DMS 273 treated with DMSO at 0.1 percent for 48 hours (cell line): ENCODE results near the gene SCGB3A1.

Experiments
- DNase-seq: peaks from one replicate; lab custom pipeline; 2025; lab: John Stamatoyannopoulos, UW

SCGB3A1 gene

GRCh38 chr5:180591311-180591887 lies at the start of gene SCGB3A1:
Gene SCGB3A1 (minus strand): TSS chr5:180591499. CDS start chr5:180591462, 37 bp downstream.
- DNase-seq, result no peak

- no peak for DNase-seq
Observed at GRCh38 chr5:180640611-180640860, 49.2 kb upstream of the SCGB3A1 start.

- no peak for DNase-seq
Observed at GRCh38 chr5:180639741-180640610, 48.7 kb upstream of the SCGB3A1 start.

- no peak for DNase-seq
Observed at GRCh38 chr5:180639287-180639686, 48.0 kb upstream of the SCGB3A1 start.

GRCh38 chr5:180637962-180638680 lies 46.8 kb upstream of the SCGB3A1 start:
- DNase-seq, result no peak

GRCh38 chr5:180636403-180637075 lies 45.2 kb upstream of the SCGB3A1 start:
- DNase-seq, result no peak

GRCh38 chr5:180636016-180636402 lies 44.7 kb upstream of the SCGB3A1 start:
- DNase-seq, result no peak

GRCh38 chr5:180633283-180634177 lies 42.2 kb upstream of the SCGB3A1 start:
- DNase-seq, result no peak

GRCh38 chr5:180632768-180633167 lies 41.5 kb upstream of the SCGB3A1 start:
- DNase-seq, result no peak

GRCh38 chr5:180631549-180632383 lies 40.5 kb upstream of the SCGB3A1 start:
- peak; percentile 95 for DNase-seq

- no peak for DNase-seq
Observed at GRCh38 chr5:180630426-180630825, 39.1 kb upstream of the SCGB3A1 start.

GRCh38 chr5:180629831-180630382 lies 38.6 kb upstream of the SCGB3A1 start:
- DNase-seq, result no peak

- DNase-seq, result no peak
Observed at GRCh38 chr5:180628827-180629750, 37.8 kb upstream of the SCGB3A1 start.

- DNase-seq, result no peak
Observed at GRCh38 chr5:180628211-180628610, 36.9 kb upstream of the SCGB3A1 start.

- DNase-seq, result no peak
Observed at GRCh38 chr5:180627386-180628120, 36.3 kb upstream of the SCGB3A1 start.

- DNase-seq, result no peak
Observed at GRCh38 chr5:180626661-180627385, 35.5 kb upstream of the SCGB3A1 start.

- no peak for DNase-seq
Observed at GRCh38 chr5:180625791-180626660, 34.7 kb upstream of the SCGB3A1 start.
